HL-60/S4 (cell line): ENCODE results near the gene TSPAN16.
"Not testable (repeated sequence)": the region's sequence is repeated elsewhere in the genome, so short reads cannot be mapped to it uniquely, and the experiment has no call there.

Source experiments
- in situ Hi-C: fragments of 300-500 bp; cut with MboI; formaldehyde crosslinking; loops from 2 replicates; pipeline ENCODE4 v1.14.3; 2022; ENCODE audit warnings: low sequenced_read_pairs

The TSPAN16 gene

GRCh38 chr19:11299946-11300810 is 4.2 kb downstream of the TSPAN16 start:
- in situ Hi-C loops = loop anchor here (10.0 kb wide), 1 partner anchor 145 kb away; no protein-coding TSS in a partner anchor

DNA sequence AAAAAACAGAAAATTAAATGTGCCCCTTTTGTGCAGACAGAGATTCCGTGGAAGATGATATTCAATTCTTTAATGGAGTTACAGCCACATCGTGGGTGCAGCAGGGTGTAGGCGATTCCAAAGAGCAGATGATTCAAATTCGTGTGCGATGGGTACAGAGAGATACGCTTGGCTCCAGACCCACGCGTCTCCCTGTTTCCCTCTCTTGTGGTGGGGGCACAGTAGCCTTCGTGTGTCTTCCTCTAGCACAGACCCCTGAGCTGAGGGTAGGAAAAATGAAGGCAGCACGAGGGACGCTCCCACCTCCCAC is 4.8 kb downstream of the TSPAN16 start:
- in situ Hi-C loops = no loop called here

DNA sequence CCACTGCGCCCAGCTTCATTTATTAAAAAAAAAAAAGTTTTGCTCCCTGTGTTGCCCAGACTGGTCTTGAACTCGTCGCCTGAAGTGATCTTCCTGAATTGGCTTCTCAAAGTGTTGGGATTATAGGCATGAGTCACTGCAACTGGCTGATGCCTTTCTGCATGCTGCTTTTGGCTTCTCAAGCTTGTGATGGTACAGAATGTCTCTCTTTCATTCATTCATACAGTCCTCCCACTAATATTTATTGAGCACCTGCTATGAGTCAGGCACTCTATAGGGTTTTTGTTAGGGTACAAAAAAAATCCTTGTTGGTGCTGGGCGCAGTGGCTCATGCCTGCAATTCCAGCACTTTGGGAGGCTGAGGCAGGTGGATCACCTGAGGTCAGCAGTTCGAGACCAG is 9.0 kb downstream of the TSPAN16 start:
- in situ Hi-C loops = no loop called here

- in situ Hi-C loops = no loop called here
Observed at GRCh38 chr19:11306337-11306736, 10.4 kb downstream of the TSPAN16 start.

DNA sequence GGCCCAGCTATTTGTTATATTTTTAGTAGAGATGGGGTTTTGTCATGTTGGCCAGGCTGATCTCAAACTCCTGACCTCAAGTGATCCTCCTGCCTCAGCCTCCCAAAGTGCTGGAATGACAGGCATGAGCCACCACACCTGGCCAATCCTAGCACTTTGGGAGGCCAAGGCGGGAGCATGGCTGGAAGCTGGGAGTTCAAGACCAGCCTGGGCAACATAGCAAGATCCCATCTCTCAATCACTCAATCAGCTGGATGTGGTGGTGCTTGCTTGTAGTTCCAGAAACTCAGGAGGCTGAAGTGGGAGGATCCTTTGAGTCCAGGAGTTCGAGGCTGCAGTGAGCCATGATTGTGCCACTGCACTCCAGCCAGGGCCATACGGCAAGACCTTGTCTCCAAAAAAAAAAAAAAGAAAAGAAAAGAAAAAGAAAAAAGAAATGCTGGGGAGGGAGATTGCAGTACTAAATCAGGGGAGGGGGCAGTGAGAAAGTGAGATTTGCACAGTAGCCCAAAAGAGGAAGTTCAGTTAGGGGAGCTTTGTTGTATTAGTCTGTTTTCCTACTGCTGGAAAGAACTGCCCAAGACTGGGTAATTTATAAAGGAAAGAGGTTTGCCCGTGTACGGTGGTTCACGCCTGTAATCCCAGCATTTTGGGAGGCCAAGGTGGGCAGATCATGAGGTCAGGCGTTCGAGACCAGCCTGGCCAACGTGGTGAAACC is 24.5 kb downstream of the TSPAN16 start:
- in situ Hi-C loops = not testable (repeated sequence)

GRCh38 chr19:11321191-11322126 is 25.5 kb downstream of the TSPAN16 start:
- in situ Hi-C loops = no loop called here

- in situ Hi-C loops = no loop called here
Observed at GRCh38 chr19:11322269-11323024, 26.5 kb downstream of the TSPAN16 start.

- in situ Hi-C loops = no loop called here
Observed at GRCh38 chr19:11323601-11324078, 27.7 kb downstream of the TSPAN16 start.

DNA sequence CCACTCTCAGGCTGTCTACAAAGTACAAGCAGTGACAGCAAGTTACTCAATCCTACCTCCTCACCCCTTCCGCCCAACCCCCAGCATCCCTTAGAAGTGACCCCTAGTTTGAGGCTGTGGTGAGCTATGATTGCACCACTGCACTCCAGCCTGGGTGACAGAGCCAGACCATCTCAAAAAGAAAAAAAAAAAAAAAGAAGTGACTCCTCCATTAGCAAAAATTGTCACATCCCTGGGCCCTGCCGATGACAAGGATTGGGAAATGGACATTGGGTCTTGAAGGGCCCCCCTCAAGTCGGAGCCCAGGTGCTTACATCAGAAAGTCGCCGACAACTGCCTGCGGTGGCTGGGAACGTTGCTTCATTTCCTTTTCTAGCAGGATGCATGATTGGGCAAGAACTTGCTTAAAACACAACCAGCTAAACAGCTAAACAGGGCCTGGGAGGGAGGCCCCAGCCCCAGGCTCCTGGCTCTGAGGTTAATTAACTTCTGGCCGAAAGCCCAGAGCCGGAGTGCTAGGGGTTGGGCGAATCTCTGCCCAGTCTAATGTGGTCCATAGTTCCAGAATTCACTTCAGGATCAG is 28.2 kb downstream of the TSPAN16 start:
- in situ Hi-C loops = no loop called here

GRCh38 chr19:11324748-11325389 is 28.9 kb downstream of the TSPAN16 start:
- in situ Hi-C loops = no loop called here

GRCh38 chr19:11325544-11325943 is 29.6 kb downstream of the TSPAN16 start:
- in situ Hi-C loops = no loop called here

DNA sequence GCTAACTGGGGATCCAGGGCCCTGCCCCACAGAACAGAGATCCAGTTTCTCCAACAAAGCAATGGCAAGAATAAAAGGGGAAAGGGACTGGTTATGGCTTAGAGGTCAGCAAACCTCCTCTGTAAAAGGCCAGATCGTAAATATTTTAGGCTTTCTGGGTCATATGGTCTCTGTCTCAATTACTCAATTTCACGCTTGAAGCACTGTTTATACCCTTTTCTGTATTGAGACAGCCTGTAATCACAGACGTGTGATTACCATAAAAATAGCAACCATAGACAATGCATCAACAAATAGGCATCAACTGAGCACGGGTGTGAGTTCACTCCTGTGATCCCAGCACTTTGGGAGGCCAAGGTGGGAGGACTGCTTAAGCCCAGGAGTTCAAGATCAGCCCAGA is 34.2 kb downstream of the TSPAN16 start:
- in situ Hi-C loops = no loop called here

DNA sequence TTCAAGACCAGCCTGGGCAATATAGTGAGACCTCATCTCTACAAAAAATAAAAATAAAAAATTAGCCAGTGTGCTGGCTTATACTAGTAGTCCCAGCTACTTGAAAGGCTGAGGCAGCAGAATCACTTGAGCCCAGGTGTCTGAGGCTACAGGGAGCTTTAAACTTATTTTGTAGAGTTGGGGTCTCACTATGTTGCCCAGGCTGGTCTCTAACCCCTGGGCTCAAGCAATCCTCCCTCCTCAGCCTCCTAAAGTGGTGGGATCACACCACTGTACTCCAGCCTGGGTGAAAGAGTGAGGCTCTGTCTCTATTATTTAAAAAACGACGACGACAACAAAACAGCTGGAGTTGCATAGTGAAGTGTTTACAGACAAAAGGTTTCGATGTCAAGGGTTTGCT is 35.5 kb downstream of the TSPAN16 start:
- in situ Hi-C loops = no loop called here

GRCh38 chr19:11332822-11333221 is 36.9 kb downstream of the TSPAN16 start:
- in situ Hi-C loops = no loop called here

GRCh38 chr19:11333838-11334237 is 37.9 kb downstream of the TSPAN16 start:
- in situ Hi-C loops = not testable (repeated sequence)

GRCh38 chr19:11335449-11336146 is 39.6 kb downstream of the TSPAN16 start:
- in situ Hi-C loops = no loop called here

DNA sequence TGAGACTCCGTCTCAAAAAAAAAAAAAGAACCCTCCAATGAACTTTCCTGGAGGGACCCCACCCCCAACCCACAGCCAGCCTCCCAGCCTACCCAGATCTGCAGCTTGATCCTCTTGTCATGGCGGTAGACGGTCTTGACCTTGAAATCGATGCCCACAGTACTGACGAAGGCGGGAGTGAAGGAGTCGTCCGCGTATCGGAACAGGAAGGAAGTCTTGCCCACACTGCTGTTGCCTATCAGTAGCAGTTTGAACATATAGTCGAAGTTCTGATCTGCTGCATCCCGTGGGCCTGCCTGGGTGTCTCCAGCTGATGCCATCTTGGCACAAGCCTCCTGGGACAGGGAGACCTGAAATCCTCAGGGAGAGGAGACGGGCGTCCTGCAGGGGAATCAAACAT is 41.1 kb downstream of the TSPAN16 start:
- in situ Hi-C loops = no loop called here

GRCh38 chr19:11338121-11338520 is 42.2 kb downstream of the TSPAN16 start:
- in situ Hi-C loops = no loop called here
